HG03442 (cell line): Measurements from ENCODE around the gene NRXN3.
"Not testable (repeated sequence)": the region's sequence is repeated elsewhere in the genome, so short reads cannot be mapped to it uniquely, and the experiment has no call there.

ENCODE experiments used
- ATAC-seq: cut with Tn5 transposase; IDR thresholded peaks from one replicate; pipeline ENCODE4 v1.9.1; 2021; ENCODE audit warnings: mild to moderate bottlenecking, moderate library complexity; ENCODE audit not compliant: unreplicated experiment

NRXN3 gene

GRCh38 chr14:79730196-79730595 lies 1560.0 kb downstream of the NRXN3 start:
- ATAC-seq: no peak

DNA sequence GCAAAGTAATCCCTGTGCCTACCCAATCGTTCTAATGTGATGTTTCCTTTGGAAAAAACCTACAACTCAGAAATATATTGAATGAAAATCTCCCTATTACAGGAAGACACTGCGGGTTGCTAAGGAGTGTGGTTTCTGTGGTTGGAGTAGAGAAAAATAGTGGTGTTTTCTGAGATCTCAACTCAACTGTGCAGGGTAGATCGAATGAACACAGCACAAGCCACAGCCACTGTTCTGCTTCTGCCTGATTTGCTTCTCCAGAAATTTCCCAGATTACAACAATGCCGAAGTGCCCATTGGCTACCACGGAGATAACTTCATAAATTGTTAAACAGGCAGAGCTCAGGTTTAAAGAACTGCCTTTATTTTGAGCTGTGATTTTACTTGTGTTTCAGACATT lies 1560.8 kb downstream of the NRXN3 start:
- ATAC-seq: no peak

- no peak for ATAC-seq
Observed at GRCh38 chr14:79732911-79733655, 1562.9 kb downstream of the NRXN3 start.

DNA sequence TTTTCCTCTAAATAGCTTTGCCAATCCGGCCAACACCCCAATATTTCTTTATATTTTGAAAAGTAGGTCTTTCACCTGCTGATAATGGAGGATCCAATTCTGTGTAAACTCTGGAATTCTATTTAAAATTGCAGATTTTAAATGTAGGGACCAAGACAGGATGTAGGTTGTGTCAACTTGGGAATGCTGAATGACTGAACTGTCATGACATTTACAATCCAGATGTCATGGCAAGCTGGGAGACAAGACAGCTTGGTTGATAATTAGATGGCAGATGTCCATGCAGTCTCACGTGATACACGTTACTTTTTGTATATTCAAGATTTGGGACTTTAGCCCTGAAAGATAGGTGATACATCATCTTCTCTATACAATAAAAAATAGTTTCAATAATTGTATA lies 1564.0 kb downstream of the NRXN3 start:
- no peak for ATAC-seq

- ATAC-seq: no peak
Observed at GRCh38 chr14:79734656-79735055, 1564.5 kb downstream of the NRXN3 start.

DNA sequence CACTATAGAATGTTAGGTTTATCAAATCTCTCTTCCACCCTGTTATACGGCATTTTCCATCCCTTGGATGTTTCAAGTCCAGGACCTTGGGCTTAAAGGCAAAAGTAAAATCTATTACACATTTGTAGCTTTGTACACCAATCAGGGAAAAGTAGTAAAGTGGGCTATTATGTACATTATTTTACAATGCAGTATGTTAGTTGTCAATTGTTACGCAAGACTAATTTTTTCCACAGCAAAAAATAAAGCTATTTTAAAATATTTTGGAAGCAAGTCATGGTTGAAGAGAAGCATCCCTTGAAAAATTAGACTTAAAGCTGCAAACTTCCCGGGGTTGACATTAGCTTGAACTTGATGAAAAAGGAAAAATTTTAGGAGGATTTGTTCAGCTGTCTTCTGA lies 1564.9 kb downstream of the NRXN3 start:
- ATAC-seq: no peak

DNA sequence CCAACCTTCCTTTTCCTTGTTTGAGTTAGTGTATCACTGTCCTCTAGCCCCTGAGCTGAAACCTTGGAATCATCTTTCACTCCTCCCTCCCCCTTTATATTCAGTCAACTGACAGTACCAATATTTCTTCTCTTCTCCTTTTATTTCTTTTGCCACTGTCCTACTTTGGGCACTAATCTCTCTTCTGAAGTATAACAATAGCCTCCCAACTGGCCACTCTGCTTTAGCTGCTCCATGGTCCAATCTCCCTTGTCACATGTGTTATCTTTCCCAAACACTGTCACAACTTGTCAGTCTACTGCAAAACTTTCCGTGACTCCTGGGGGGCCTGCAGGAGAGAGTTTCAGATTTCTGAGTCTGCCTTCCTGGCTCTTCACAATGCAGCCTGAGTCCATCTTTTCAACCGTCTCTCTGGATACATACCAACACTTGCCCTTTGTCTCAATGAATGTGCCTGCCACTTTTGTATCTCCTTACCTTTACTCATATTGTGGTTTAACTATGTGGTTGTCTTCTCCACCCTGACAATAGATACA lies 1570.0 kb downstream of the NRXN3 start:
- ATAC-seq: no peak

DNA sequence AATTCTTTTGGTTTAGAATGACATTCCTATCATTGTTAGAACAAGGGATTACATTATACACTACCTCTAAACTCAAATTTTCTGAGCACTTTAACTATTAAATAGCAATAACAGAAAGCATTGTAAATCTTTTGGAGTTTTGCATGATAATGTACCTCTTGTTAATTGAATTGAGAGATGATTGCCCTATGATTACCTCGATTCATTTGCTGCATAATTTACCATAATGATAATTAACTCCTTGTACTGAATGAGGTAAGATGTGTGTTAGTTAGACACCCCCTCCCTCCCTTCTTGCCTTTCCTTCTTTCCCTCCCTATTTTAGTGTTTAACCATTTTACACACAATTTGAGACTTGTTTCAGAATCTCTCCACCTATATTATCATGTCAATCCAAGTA lies 1572.0 kb downstream of the NRXN3 start:
- no peak for ATAC-seq

- ATAC-seq: no peak
Observed at GRCh38 chr14:79745046-79745445, 1574.9 kb downstream of the NRXN3 start.

DNA sequence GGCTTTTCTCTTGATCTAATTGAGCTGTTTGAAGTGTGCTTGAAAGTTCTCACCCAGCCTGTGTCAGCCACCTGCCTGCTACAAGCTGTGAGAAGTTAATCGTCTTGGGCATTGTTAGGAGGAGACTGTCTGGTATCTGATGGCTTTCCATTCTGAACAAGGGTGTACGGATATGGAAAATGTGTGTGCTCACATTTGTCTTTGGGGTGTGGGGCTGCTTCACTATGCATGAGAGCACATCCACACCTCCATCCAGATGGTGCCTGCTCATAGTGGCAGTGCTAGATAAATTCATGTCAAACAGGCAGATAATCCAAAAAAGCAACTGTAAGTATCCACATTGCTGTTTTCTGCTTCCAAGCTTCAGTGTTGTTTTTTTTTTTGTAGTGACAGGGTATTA lies 1578.9 kb downstream of the NRXN3 start:
- no peak for ATAC-seq

- ATAC-seq: no peak
Observed at GRCh38 chr14:79758985-79759384, 1588.8 kb downstream of the NRXN3 start.

DNA sequence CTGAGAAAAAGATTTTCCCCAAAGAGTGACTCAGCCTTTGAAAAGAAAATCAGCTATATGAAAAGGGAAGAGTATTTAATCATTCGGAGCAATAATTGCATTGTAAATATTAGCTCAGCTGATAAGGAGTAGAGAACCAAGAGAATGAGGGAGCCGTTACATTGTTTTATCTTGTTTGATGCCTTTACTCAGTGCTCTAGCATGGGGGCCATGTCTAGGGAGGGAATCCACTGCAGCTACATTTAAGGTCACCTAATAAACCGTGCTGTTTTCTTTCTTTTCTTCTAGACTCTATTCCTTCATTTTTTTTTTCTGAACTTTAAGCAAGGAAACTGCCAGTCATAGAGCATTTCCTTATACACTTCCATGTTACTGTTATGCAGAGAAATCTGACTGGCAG lies 1594.2 kb downstream of the NRXN3 start:
- no peak for ATAC-seq

GRCh38 chr14:79766511-79766910 lies 1596.3 kb downstream of the NRXN3 start:
- no peak for ATAC-seq

- no peak for ATAC-seq
Observed at GRCh38 chr14:79767251-79767650, 1597.1 kb downstream of the NRXN3 start.

DNA sequence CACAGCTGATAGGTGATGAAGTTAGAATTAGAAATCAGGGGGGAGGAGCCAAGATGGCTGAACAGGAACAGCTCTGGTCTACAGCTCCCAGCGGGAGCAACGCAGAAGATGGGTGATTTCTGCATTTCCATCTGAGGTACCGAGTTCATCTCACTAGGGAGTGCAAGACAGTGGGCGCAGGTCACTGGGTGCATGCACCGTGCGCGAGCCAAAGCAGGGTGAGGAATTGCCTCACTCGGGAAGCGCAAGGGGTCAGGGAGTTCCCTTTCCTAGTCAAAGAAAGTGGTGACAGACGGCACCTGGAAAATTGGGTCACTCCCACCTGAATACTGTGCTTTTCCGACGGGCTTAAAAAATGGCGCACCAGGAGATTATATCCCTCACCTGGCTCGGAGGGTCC lies 1597.5 kb downstream of the NRXN3 start:
- not testable (repeated sequence) for ATAC-seq

- no peak for ATAC-seq
Observed at GRCh38 chr14:79781882-79782281, 1611.7 kb downstream of the NRXN3 start.

GRCh38 chr14:79783041-79783440 lies 1612.9 kb downstream of the NRXN3 start:
- ATAC-seq: no peak

DNA sequence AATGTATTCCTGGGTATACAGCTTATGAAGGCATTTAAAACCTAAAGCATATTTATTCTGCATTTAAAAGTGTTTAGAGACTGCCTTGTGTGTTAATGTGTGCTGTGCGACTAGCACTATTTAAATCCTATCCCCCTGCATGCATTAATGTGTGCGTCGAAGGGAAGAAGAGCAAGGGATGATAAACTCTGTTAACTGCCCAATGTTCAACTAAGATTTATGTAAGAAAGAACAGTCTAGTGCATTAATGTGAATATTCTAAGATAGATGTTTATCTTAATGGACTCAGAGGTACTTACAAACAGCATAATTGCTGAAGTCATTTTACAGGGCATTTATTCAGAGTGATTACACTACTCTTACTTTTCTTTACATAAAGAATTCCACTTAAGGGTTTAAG lies 1616.3 kb downstream of the NRXN3 start:
- ATAC-seq: no peak

DNA sequence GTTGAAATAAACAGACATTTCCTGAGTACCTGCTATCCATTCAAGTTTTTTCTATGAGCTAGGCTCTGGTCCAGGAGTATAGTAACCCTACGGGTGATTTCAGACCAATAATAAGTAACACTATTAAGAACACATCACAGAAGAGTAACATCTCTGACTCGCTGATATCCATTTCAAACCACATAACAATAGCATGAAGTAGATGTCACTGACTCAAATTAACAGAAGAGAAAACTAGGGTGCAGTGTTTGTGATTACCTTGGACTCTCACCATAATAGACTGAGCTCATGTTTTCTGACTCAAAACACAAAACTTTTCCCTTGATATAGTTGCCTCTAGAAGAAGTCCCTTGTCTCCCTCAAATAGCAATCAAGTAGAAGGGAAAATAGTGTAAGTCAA lies 1618.2 kb downstream of the NRXN3 start:
- ATAC-seq: no peak

DNA sequence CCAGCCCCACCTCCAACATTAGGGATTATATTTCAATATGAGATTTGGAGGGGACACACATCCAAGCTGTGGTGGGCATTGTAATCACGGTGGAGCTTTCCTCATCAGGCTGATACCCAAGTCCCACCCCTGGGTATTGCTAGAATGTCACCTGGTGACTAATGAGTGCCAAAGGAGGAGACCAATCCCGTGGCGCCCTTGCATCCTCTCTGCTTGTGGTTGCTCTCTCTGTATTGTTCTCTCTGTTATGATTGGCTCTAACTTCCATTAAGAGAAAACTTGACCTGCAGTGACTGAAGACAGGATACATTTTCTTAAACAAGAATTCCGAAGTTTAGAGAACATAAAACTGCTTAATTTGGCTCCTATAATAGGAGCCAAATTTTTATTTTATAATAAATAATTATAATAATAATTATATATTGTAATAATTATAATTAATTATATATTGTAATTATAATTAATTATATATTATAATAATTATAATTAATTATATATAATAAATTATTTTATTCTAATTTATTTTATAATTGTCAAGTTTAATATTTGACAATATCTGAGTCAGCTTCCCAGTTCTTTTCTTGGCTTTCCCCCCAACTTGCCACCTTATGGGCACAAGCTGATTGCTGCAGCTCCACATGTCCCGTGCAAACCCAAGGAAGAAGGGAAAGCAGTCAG lies 1621.0 kb downstream of the NRXN3 start:
- ATAC-seq: no peak

DNA sequence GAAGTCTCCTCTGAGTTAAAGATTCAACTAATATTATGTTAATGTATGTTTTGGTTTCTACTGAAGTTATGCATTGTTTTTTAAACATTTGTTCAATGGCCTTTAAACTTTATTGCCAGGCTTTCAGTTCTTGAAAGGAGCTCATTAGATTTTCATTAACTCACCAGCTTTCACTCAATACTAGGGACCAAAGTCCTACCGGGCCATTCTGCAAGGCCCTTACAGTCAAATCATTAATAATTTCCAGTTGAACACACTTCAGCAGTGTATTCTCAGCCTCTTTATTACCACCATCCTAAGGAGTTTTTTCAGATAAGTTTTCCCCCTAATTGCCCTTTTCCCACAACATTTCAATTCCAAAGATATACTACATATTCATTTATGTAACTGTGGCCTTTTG lies 1631.9 kb downstream of the NRXN3 start:
- ATAC-seq: no peak

GRCh38 chr14:79805636-79806035 lies 1635.5 kb downstream of the NRXN3 start:
- no peak for ATAC-seq
